ENCODE data around the gene C1QTNF8.

DNA sequence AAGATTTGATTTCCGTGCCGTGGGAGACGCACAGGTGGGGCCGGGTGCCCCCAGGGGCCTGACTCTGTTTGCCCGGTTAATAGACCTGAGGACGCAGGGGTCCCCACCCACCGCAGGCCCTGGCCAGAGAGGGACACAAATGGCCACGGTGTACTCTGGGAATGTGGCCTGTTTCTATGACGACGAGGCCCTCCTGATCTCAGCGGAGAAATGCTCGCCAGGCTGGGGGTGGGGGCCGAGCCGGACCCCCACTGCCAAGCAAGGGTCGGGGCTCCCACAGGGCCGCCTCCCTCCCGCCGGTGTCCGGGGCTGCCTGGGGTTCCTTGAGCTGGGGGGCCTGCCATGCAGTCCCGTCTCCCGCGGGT lies 24.5 kb upstream of the C1QTNF8 start:
- no peak for TF ChIP-seq EP300 (IDR thresholded peaks at IDR 0.05; ENCODE audit: borderline replicate concordance)
- TF ChIP-seq, protein P1, sequence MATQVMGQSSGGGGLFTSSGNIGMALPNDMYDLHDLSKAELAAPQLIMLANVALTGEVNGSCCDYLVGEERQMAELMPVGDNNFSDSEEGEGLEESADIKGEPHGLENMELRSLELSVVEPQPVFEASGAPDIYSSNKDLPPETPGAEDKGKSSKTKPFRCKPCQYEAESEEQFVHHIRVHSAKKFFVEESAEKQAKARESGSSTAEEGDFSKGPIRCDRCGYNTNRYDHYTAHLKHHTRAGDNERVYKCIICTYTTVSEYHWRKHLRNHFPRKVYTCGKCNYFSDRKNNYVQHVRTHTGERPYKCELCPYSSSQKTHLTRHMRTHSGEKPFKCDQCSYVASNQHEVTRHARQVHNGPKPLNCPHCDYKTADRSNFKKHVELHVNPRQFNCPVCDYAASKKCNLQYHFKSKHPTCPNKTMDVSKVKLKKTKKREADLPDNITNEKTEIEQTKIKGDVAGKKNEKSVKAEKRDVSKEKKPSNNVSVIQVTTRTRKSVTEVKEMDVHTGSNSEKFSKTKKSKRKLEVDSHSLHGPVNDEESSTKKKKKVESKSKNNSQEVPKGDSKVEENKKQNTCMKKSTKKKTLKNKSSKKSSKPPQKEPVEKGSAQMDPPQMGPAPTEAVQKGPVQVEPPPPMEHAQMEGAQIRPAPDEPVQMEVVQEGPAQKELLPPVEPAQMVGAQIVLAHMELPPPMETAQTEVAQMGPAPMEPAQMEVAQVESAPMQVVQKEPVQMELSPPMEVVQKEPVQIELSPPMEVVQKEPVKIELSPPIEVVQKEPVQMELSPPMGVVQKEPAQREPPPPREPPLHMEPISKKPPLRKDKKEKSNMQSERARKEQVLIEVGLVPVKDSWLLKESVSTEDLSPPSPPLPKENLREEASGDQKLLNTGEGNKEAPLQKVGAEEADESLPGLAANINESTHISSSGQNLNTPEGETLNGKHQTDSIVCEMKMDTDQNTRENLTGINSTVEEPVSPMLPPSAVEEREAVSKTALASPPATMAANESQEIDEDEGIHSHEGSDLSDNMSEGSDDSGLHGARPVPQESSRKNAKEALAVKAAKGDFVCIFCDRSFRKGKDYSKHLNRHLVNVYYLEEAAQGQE (IDR thresholded peaks at IDR 0.05; ENCODE audit: low read depth) = no peak
- no peak for TF ChIP-seq CEBPB (IDR thresholded peaks at IDR 0.05)
- no peak for TF ChIP-seq CREB1 (IDR thresholded peaks at IDR 0.05; ENCODE audit: low read depth)
- TF ChIP-seq FOXM1 (IDR thresholded peaks at IDR 0.05; ENCODE audit: borderline replicate concordance, low read depth) = no peak
- TF ChIP-seq, protein P2, sequence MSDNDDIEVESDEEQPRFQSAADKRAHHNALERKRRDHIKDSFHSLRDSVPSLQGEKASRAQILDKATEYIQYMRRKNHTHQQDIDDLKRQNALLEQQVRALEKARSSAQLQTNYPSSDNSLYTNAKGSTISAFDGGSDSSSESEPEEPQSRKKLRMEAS (IDR thresholded peaks at IDR 0.05) = no peak
- no peak for TF ChIP-seq TAF1 (IDR thresholded peaks at IDR 0.05; ENCODE audit: low read depth)
- TF ChIP-seq, protein P3, sequence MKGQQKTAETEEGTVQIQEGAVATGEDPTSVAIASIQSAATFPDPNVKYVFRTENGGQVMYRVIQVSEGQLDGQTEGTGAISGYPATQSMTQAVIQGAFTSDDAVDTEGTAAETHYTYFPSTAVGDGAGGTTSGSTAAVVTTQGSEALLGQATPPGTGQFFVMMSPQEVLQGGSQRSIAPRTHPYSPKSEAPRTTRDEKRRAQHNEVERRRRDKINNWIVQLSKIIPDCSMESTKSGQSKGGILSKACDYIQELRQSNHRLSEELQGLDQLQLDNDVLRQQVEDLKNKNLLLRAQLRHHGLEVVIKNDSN (IDR thresholded peaks at IDR 0.05) = no peak
- no peak for TF ChIP-seq YY1 (IDR thresholded peaks at IDR 0.05; ENCODE audit: low read depth)
- TF ChIP-seq ZBTB7A (IDR thresholded peaks at IDR 0.05; ENCODE audit: low read depth) = no peak
- TF ChIP-seq EGR1 (IDR thresholded peaks at IDR 0.05) = no peak
- TF ChIP-seq TCF12 (IDR thresholded peaks at IDR 0.05; ENCODE audit: low read depth) = no peak
- no peak for TF ChIP-seq TEAD4 (IDR thresholded peaks at IDR 0.05)

Data from Ishikawa (cell line).